ENCODE measurements around the gene SRP9.
"Not testable (repeated sequence)": the region's sequence is repeated elsewhere in the genome, so short reads cannot be mapped to it uniquely, and the experiment has no call there.

The SRP9 gene

GRCh38 chr1:225760531-225760930 lies 17.1 kb upstream of the SRP9 start:
- no peak overlapping the region for H3K9ac ChIP-seq (ENCODE audit: low read depth, low read length, poor library complexity, severe bottlenecking)
- no peak for TF ChIP-seq EZH2phosphoT487 (IDR thresholded peaks at IDR 0.05; ENCODE audit: borderline replicate concordance)
- no peak for TF ChIP-seq CTCF (conservative IDR thresholded peaks at IDR 0.05; ENCODE audit: low read length)
- no peaks in the 10 kb centered on the region for H3F3A ChIP-seq (ENCODE audit: low read depth)
- H3K27me3 ChIP-seq (ENCODE audit: insufficient read depth, low read length, poor library complexity, severe bottlenecking): no peaks in the 10 kb centered on the region
- H3K9me2 ChIP-seq (replicated peaks; ENCODE audit: low read depth, low read length): no peaks in the 10 kb centered on the region
- H3K79me2 ChIP-seq (ENCODE audit: insufficient read depth, low read length): no peaks in the 10 kb centered on the region
- H3K4me1 ChIP-seq (ENCODE audit: insufficient read depth, low read length, poor library complexity, severe bottlenecking): peaks cover 2% of the 10 kb centered on the region
- no peaks in the 10 kb centered on the region for H3K9me3 ChIP-seq (ENCODE audit: insufficient read depth, low read depth, low read length)
- H4K20me1 ChIP-seq (ENCODE audit: insufficient read depth, low read length, poor library complexity, severe bottlenecking): no peaks in the 10 kb centered on the region
- no peak overlapping the region for H3K4me2 ChIP-seq (ENCODE audit: low read depth, low read length, poor library complexity, severe bottlenecking)
- no peak overlapping the region for H2AFZ ChIP-seq (ENCODE audit: low read length)
- H3K4me3 ChIP-seq (ENCODE audit: low read length, poor library complexity, severe bottlenecking): no peak overlapping the region
- H3K36me3 ChIP-seq (ENCODE audit: insufficient read depth, low read length): no peaks in the 10 kb centered on the region

- H3K9me2 ChIP-seq (replicated peaks; ENCODE audit: low read depth, low read length); H3K27me3 ChIP-seq (ENCODE audit: insufficient read depth, low read length, poor library complexity, severe bottlenecking); H3K4me3 ChIP-seq (ENCODE audit: low read length, poor library complexity, severe bottlenecking); H3K79me2 ChIP-seq (ENCODE audit: insufficient read depth, low read length); H3K36me3 ChIP-seq (ENCODE audit: insufficient read depth, low read length); H2AFZ ChIP-seq (ENCODE audit: low read length); H4K20me1 ChIP-seq (ENCODE audit: insufficient read depth, low read length, poor library complexity, severe bottlenecking); H3K9ac ChIP-seq (ENCODE audit: low read depth, low read length, poor library complexity, severe bottlenecking); H3K4me2 ChIP-seq (ENCODE audit: low read depth, low read length, poor library complexity, severe bottlenecking); H3K4me1 ChIP-seq (ENCODE audit: insufficient read depth, low read length, poor library complexity, severe bottlenecking); H3F3A ChIP-seq (ENCODE audit: low read depth); H3K9me3 ChIP-seq (ENCODE audit: insufficient read depth, low read depth, low read length): not testable (repeated sequence)
Measured at GRCh38 chr1:225761395-225761794, 16.2 kb upstream of the SRP9 start.

- H3K4me2 ChIP-seq (ENCODE audit: low read depth, low read length, poor library complexity, severe bottlenecking): no peak overlapping the region
- TF ChIP-seq CTCF (conservative IDR thresholded peaks at IDR 0.05; ENCODE audit: low read length): no peak
- no peak for TF ChIP-seq EZH2phosphoT487 (IDR thresholded peaks at IDR 0.05; ENCODE audit: borderline replicate concordance)
- peaks cover 2% of the 10 kb centered on the region for H3K4me1 ChIP-seq (ENCODE audit: insufficient read depth, low read length, poor library complexity, severe bottlenecking)
- H3K9me3 ChIP-seq (ENCODE audit: insufficient read depth, low read depth, low read length): no peaks in the 10 kb centered on the region
- no peak overlapping the region for H3K4me3 ChIP-seq (ENCODE audit: low read length, poor library complexity, severe bottlenecking)
- H4K20me1 ChIP-seq (ENCODE audit: insufficient read depth, low read length, poor library complexity, severe bottlenecking): no peaks in the 10 kb centered on the region
- no peak overlapping the region for H2AFZ ChIP-seq (ENCODE audit: low read length)
- no peaks in the 10 kb centered on the region for H3K36me3 ChIP-seq (ENCODE audit: insufficient read depth, low read length)
- H3K9ac ChIP-seq (ENCODE audit: low read depth, low read length, poor library complexity, severe bottlenecking): no peak overlapping the region
- no peaks in the 10 kb centered on the region for H3K9me2 ChIP-seq (replicated peaks; ENCODE audit: low read depth, low read length)
- no peaks in the 10 kb centered on the region for H3F3A ChIP-seq (ENCODE audit: low read depth)
- H3K79me2 ChIP-seq (ENCODE audit: insufficient read depth, low read length): no peaks in the 10 kb centered on the region
- no peaks in the 10 kb centered on the region for H3K27me3 ChIP-seq (ENCODE audit: insufficient read depth, low read length, poor library complexity, severe bottlenecking)
Measured at GRCh38 chr1:225762002-225762441, 15.6 kb upstream of the SRP9 start.

- Histone ChIP-seq H3K4me2 (ENCODE audit: low read depth, low read length, poor library complexity, severe bottlenecking) (no peak overlapping the region), H4K20me1 (ENCODE audit: insufficient read depth, low read length, poor library complexity, severe bottlenecking) (no peaks in the 10 kb centered on the region), H3K27me3 (ENCODE audit: insufficient read depth, low read length, poor library complexity, severe bottlenecking) (no peaks in the 10 kb centered on the region), H3K4me1 (ENCODE audit: insufficient read depth, low read length, poor library complexity, severe bottlenecking) (peaks cover 6% of the 10 kb centered on the region), H3K9ac (ENCODE audit: low read depth, low read length, poor library complexity, severe bottlenecking) (no peak overlapping the region), H2AFZ (ENCODE audit: low read length) (no peak overlapping the region), H3K36me3 (ENCODE audit: insufficient read depth, low read length) (no peaks in the 10 kb centered on the region), H3K79me2 (ENCODE audit: insufficient read depth, low read length) (no peaks in the 10 kb centered on the region), H3K9me3 (ENCODE audit: insufficient read depth, low read depth, low read length) (no peaks in the 10 kb centered on the region), H3K4me3 (ENCODE audit: low read length, poor library complexity, severe bottlenecking) (no peak overlapping the region), H3K9me2 (replicated peaks; ENCODE audit: low read depth, low read length) (no peaks in the 10 kb centered on the region), H3F3A (ENCODE audit: low read depth) (no peaks in the 10 kb centered on the region)
- TF ChIP-seq CTCF (conservative IDR thresholded peaks at IDR 0.05; ENCODE audit: low read length) (no peak), EZH2phosphoT487 (IDR thresholded peaks at IDR 0.05; ENCODE audit: borderline replicate concordance) (no peak)
Measured at GRCh38 chr1:225762444-225762843, 15.2 kb upstream of the SRP9 start.
